Epithelial cell of esophagus (primary cell): ENCODE results near the gene MLLT3.

Experiments
- DNase-seq: peaks from one replicate; pipeline ENCODE4 v3.0.0; 2010; ENCODE audit warnings: low read depth
- H3K4me3 ChIP-seq: 2 replicates; pipeline ENCODE4 v1.5.1; 2011; ENCODE audit warnings: mild to moderate bottlenecking, low read length, control low read depth
- CTCF ChIP-seq: IDR thresholded peaks from 2 replicates; pipeline ENCODE4 v1.5.1; 2011; ENCODE audit warnings: low read depth, mild to moderate bottlenecking, low read length, control low read depth, inconsistent platforms; ENCODE audit not compliant: insufficient read depth; ENCODE audit errors: missing control alignments

MLLT3 gene

GRCh38 chr9:20488691-20489090 is 133.6 kb downstream of the MLLT3 start:
- no peak overlapping the region for H3K4me3 ChIP-seq
- no peak for DNase-seq
- no peak for TF ChIP-seq CTCF

- no peak overlapping the region for H3K4me3 ChIP-seq
- TF ChIP-seq CTCF = no peak
- no peak for DNase-seq
Measured at GRCh38 chr9:20486552-20486951, 135.7 kb downstream of the MLLT3 start.

GRCh38 chr9:20481437-20481836 is 140.9 kb downstream of the MLLT3 start:
- no peak overlapping the region for H3K4me3 ChIP-seq
- no peak for TF ChIP-seq CTCF
- no peak for DNase-seq

GRCh38 chr9:20480249-20480648 is 142.1 kb downstream of the MLLT3 start:
- TF ChIP-seq CTCF = no peak
- H3K4me3 ChIP-seq = no peak overlapping the region
- DNase-seq = no peak

GRCh38 chr9:20479419-20480155 is 142.7 kb downstream of the MLLT3 start:
- H3K4me3 ChIP-seq = no peak overlapping the region
- peak; percentile 86 for DNase-seq
- TF ChIP-seq CTCF = no peak

- DNase-seq = peak; percentile 20
- no peak for TF ChIP-seq CTCF
- no peak overlapping the region for H3K4me3 ChIP-seq
Measured at GRCh38 chr9:20478786-20479185, 143.5 kb downstream of the MLLT3 start.
